Heart right ventricle (tissue), 16 donors: ENCODE results near the gene KAT6B. TPM values are rescaled to one million over a fixed set of nuclear protein-coding genes. Genes with fewer than 3 reads are reported as not detected.

Experiments
- ATAC-seq, 8 donors: fragments of 200-7000 bp; cut with Tn5 transposase; one replicate each; pipeline ENCODE4 v1.9.1; 2020; ENCODE audit warnings: mild to moderate bottlenecking in 8 of 8, moderate library complexity in 8 of 8, moderate number of reproducible peaks in 1 of 8
- DNase-seq, 2 donors: peaks; one replicate each; pipeline ENCODE4 v3.0.0-alpha.2; 2020
- H3K27ac ChIP-seq, 10 donors: fragments of 200-600 bp; sonication (generic) in 2 of 10; one replicate each; pipeline versions ENCODE4 v1.5.0 to v1.8.0; 2020 to 2022; ENCODE audit warnings: mild to moderate bottlenecking in 3 of 10
- H3K27me3 ChIP-seq, 7 donors: fragments of 200-600 bp; one replicate each; pipeline ENCODE4 v1.8.0; 2021 to 2022; ENCODE audit warnings: mild to moderate bottlenecking in 2 of 7
- H3K36me3 ChIP-seq, 9 donors: fragments of 200-600 bp; sonication (generic) in 1 of 9; one replicate each; pipeline versions ENCODE4 v1.5.0 to v1.8.0; 2020 to 2022; ENCODE audit warnings: mild to moderate bottlenecking in 2 of 9
- H3K4me1 ChIP-seq, 9 donors: fragments of 200-600 bp; sonication (generic) in 1 of 9; one replicate each; pipeline versions ENCODE4 v1.5.0 to v1.8.0; 2020 to 2022; ENCODE audit warnings: mild to moderate bottlenecking in 4 of 9
- H3K4me3 ChIP-seq, 10 donors: fragments of 200-600 bp; sonication (generic) in 2 of 10; one replicate each; pipeline versions ENCODE4 v1.5.0 to v1.8.0; 2020 to 2022; ENCODE audit warnings: mild to moderate bottlenecking in 7 of 10, moderate library complexity in 2 of 10
- H3K9me3 ChIP-seq, 11 donors: fragments of 200-600 bp in 10 of 11; sonication (generic) in 2 of 11; one replicate each; pipeline versions ENCODE4 v1.5.0 to v1.8.0; 2013 to 2022; ENCODE audit warnings: mild to moderate bottlenecking in 2 of 11, control low read depth in 1 of 11, moderate library complexity in 1 of 11
- CTCF ChIP-seq, 9 donors: fragments of 200-600 bp; sonication (generic) in 2 of 9; IDR thresholded peaks; one replicate each; pipeline versions ENCODE4 v1.5.0 to v1.8.0; 2021 to 2022; ENCODE audit warnings: antibody characterized with exemption in 9 of 9, mild to moderate bottlenecking in 5 of 9, moderate library complexity in 1 of 9
- WGBS, 2 donors: extraction: QIAGEN DNeasy Blood & Tissue Kit; methylation state at CpG; one replicate each; pipeline ENCODE4 v1.1.7; 2013; ENCODE audit warnings: inconsistent platforms in 1 of 2; 5-methylcytosine and 5-hydroxymethylcytosine counted together
- intact Hi-C, 10 donors: fragments of 100-400 bp; cut with DNase I; formaldehyde crosslinking; loops; one replicate each; pipeline versions ENCODE4 v1.11.1 to v1.14.2; 2022
- polyA plus RNA-seq, 2 donors: library from polyadenylated mRNA; stranded (reverse); fragments of 200-250 nt; gene quantifications; one replicate each; pipeline ENCODE4 v1.2.3, GENCODE V29; 2013
- total RNA-seq, 10 donors: library from RNA; stranded (reverse); fragmentation: NEBNext Ultra II Directional in 3 of 10; extraction: Animal tissue kit (Norgen Biotek cat#: 25700) in 3 of 10; gene quantifications; one replicate each; pipeline versions ENCODE4 v1.2.1 to v1.2.4, GENCODE V29; 2021 to 2023
- donor health status: Arrhythmogenic right ventricular cardiomyopathy.
- donor health status: ischemic (EF 13 %, LVEDD 7.1; RV severe dilation, severe dysfunction).
- donor health status: healthy with polysubstance abuse.
- donor health status: DM: no; HTN: yes; CAD: no.
- donor health status: DM: no; HTN: no; CAD: no.
- donor health status: ischemic (EF 25% LVEDD 6.9; RV normal size, moderate dysfunction).
- donor health status: ischemic (EF 25% LVEDD 5.7; RV mildly dilated, moderate dysfunction).
- donor health status: healthy.
- donor health status: DM: yes; HTN: yes; CAD: no.
- donor health status: Ischemic cardiomyopathy.
- donor health status: ischemic (EF 35%, LVEDD 5.7; RV mildly dilated, moderate dysfunction).
- donor health status: nonischemic (EF 11% LVEDD 7.7; RV severe dilation, severe dysfunction).
- donor health status: DM: yes; HTN: yes; CAD: no.
- donor health status: PGD.
- donor health status: ischemic (EF 29% LVEDD 5.4; RV normal size, mild dysfunction).
- donor health status: nonischemic (EF 23%, LVEDD 6.1; RV moderate dilation, normal function).

Gene KAT6B
- total and polyA plus RNA-seq, 12 donors = 3.4 to 58.4 (median 46.5) TPM

- no peaks in the 10 kb centered on the region for H3K27me3 ChIP-seq
- H3K27ac ChIP-seq = no peak overlapping the region
- DNase-seq (no peak), ATAC-seq (no peak)
- intact Hi-C loops = no loop called here
- 93 to 94% methylated on average over 1 of the region's 1 CpG for WGBS, 2 donors
- H3K4me1 ChIP-seq = peaks cover 0 to 33% (median 14%) of the 10 kb centered on the region in 9 donors
- H3K9me3 ChIP-seq = no peaks in the 10 kb centered on the region
- H3K36me3 ChIP-seq = peaks cover 0 to 7% (median 0%) of the 10 kb centered on the region in 9 donors
- no peak overlapping the region for H3K4me3 ChIP-seq
- TF ChIP-seq CTCF (IDR thresholded peaks at IDR 0.05) = no peak
These were observed 130.2 kb downstream of the KAT6B start for GRCh38 chr10:74956555-74957111.

GRCh38 chr10:74957285-74957961, 131.0 kb downstream of the KAT6B start:
- Histone ChIP-seq H3K27me3 (no peaks in the 10 kb centered on the region), H3K27ac (no peak overlapping the region), H3K4me3 (no peak overlapping the region), H3K36me3 (peaks cover 0 to 7% (median 0%) of the 10 kb centered on the region in 9 donors), H3K9me3 (no peaks in the 10 kb centered on the region), H3K4me1 (peaks cover 0 to 40% (median 15%) of the 10 kb centered on the region in 9 donors)
- ATAC-seq (no peak), DNase-seq (no peak)
- 15% methylated on average over 9 of the region's 9 CpGs for WGBS, 2 donors
- intact Hi-C loops = no loop called here
- TF ChIP-seq CTCF (IDR thresholded peaks at IDR 0.05) = no peak

GRCh38 chr10:74958316-74958715, 131.9 kb downstream of the KAT6B start:
- no peak for ATAC-seq
- H3K9me3 ChIP-seq = no peaks in the 10 kb centered on the region
- H3K4me1 ChIP-seq = peaks cover 0 to 40% (median 15%) of the 10 kb centered on the region in 9 donors
- no peak for TF ChIP-seq CTCF (IDR thresholded peaks at IDR 0.05)
- intact Hi-C loops = no loop called here
- no peak for DNase-seq
- peaks cover 0 to 7% (median 0%) of the 10 kb centered on the region in 9 donors for H3K36me3 ChIP-seq
- WGBS, 2 donors = 97 to 100% methylated on average over 3 of the region's 3 CpGs
- no peak overlapping the region for H3K4me3 ChIP-seq
- no peaks in the 10 kb centered on the region for H3K27me3 ChIP-seq
- H3K27ac ChIP-seq = no peak overlapping the region

GRCh38 chr10:74960670-74961069, 134.3 kb downstream of the KAT6B start:
- H3K4me1 ChIP-seq = peaks cover 0 to 40% (median 15%) of the 10 kb centered on the region in 9 donors
- intact Hi-C loops = no loop called here
- peak in 3 of 8 donors; percentile 10 to 44 (median 28) for ATAC-seq
- no peaks in the 10 kb centered on the region for H3K27me3 ChIP-seq
- H3K9me3 ChIP-seq = no peaks in the 10 kb centered on the region
- H3K4me3 ChIP-seq = no peak overlapping the region
- H3K36me3 ChIP-seq = peaks cover 0 to 7% (median 0%) of the 10 kb centered on the region in 9 donors
- DNase-seq = no peak
- 58 to 74% methylated on average over 2 of the region's 2 CpGs for WGBS, 2 donors
- no peak for TF ChIP-seq CTCF (IDR thresholded peaks at IDR 0.05)
- no peak overlapping the region for H3K27ac ChIP-seq
